Neural cell (in vitro differentiated cells): ENCODE measurements around the gene TSPEAR. TPM values are rescaled to one million over a fixed set of nuclear protein-coding genes. Genes with fewer than 3 reads are reported as not detected.
"Not testable (repeated sequence)": the region's sequence is repeated elsewhere in the genome, so short reads cannot be mapped to it uniquely, and the experiment has no call there.

ENCODE experiments used
- H2AFZ ChIP-seq: fragments of 200-600, 300-800 bp; sonication (generic), shearing (Covaris generic); 2 replicates; pipeline ENCODE4 v1.6.0; 2014; ENCODE audit warnings: low read depth, mild to moderate bottlenecking, antibody characterized with exemption, low read length, moderate library complexity
- H3F3A ChIP-seq: fragments of 200-600 bp; shearing (Covaris generic); 2 replicates; pipeline ENCODE4 v1.6.1; 2016; ENCODE audit warnings: mild to moderate bottlenecking, moderate library complexity, mixed read lengths, antibody characterized with exemption, low read length; ENCODE audit not compliant: insufficient read depth, poor library complexity, severe bottlenecking
- H3K27ac ChIP-seq: fragments of 200-600, 300-800 bp; sonication (generic), shearing (Covaris generic); 2 replicates; pipeline ENCODE4 v1.5.1; 2014; ENCODE audit warnings: mild to moderate bottlenecking, low read length, moderate library complexity
- H3K27me3 ChIP-seq: fragments of 300-800, 200-600 bp; sonication (generic), shearing (Covaris generic); 2 replicates; pipeline ENCODE4 v1.6.0; 2014; ENCODE audit warnings: mild to moderate bottlenecking, low read depth, low read length, moderate library complexity; ENCODE audit not compliant: insufficient read depth
- H3K36me3 ChIP-seq: fragments of 300-800, 200-600 bp; sonication (generic), shearing (Covaris generic); 2 replicates; pipeline ENCODE4 v1.5.1; 2014; ENCODE audit warnings: mild to moderate bottlenecking, antibody characterized with exemption, low read length, moderate library complexity; ENCODE audit not compliant: insufficient read depth
- H3K4me2 ChIP-seq: fragments of 300-800, 200-600 bp; sonication (generic), shearing (Covaris generic); 2 replicates; pipeline ENCODE4 v1.6.0; 2014; ENCODE audit warnings: mild to moderate bottlenecking, low read length
- H3K4me3 ChIP-seq: fragments of 300-800, 200-600 bp; sonication (generic), shearing (Covaris generic); 2 replicates; pipeline ENCODE4 v1.5.1; 2014; ENCODE audit warnings: mild to moderate bottlenecking, low read length, moderate library complexity
- H3K79me2 ChIP-seq: fragments of 200-600 bp; shearing (Covaris generic); replicated peaks from 2 replicates; pipeline ENCODE4 v1.6.0; 2014; ENCODE audit warnings: mild to moderate bottlenecking, low read length, moderate library complexity; ENCODE audit not compliant: insufficient read depth
- H3K9ac ChIP-seq: fragments of 300-800, 200-600 bp; sonication (generic), shearing (Covaris generic); 2 replicates; pipeline ENCODE4 v1.6.1; 2016; ENCODE audit warnings: mild to moderate bottlenecking, low read length, mixed read lengths
- H3K9me2 ChIP-seq: fragments of 200-600 bp; shearing (Covaris generic); 2 replicates; pipeline ENCODE4 v1.6.1; 2016; ENCODE audit warnings: mild to moderate bottlenecking, low read length, mixed read lengths; ENCODE audit not compliant: insufficient read depth
- H3K9me3 ChIP-seq: fragments of 200-600, 300-800 bp; sonication (generic), shearing (Covaris generic); 2 replicates; pipeline ENCODE4 v1.6.1; 2016; ENCODE audit warnings: mild to moderate bottlenecking, mixed run types, low read length, moderate library complexity, mixed read lengths
- H4K20me1 ChIP-seq: fragments of 200-600 bp; shearing (Covaris generic); 2 replicates; pipeline ENCODE4 v1.6.1; 2016; ENCODE audit warnings: mild to moderate bottlenecking, mixed run types; ENCODE audit not compliant: insufficient read depth
- EP300 ChIP-seq: fragments of 450-650 bp; conservative IDR thresholded peaks from 2 replicates; pipeline ENCODE4 v1.6.1; 2014; ENCODE audit warnings: antibody characterized with exemption, mild to moderate bottlenecking, moderate library complexity; ENCODE audit not compliant: poor library complexity, severe bottlenecking
- EZH2 ChIP-seq: fragments of 200-600, 300-800 bp; shearing (Covaris generic), sonication (generic); IDR thresholded peaks from 2 replicates; pipeline ENCODE4 v1.6.1; 2014; ENCODE audit warnings: antibody characterized with exemption, low read length, borderline replicate concordance, mild to moderate bottlenecking; ENCODE audit not compliant: insufficient read depth, poor library complexity, severe bottlenecking
- MXI1 ChIP-seq: fragments of 450-650 bp; conservative IDR thresholded peaks from 2 replicates; pipeline ENCODE4 v1.6.1; 2014; ENCODE audit warnings: antibody characterized with exemption, mild to moderate bottlenecking; ENCODE audit not compliant: poor library complexity, severe bottlenecking
- POLR2AphosphoS5 ChIP-seq: IDR thresholded peaks from 2 replicates; pipeline ENCODE4 v1.6.1; 2012
- RAD21 ChIP-seq: fragments of 450-650 bp; conservative IDR thresholded peaks from 2 replicates; pipeline ENCODE4 v1.6.1; 2014; ENCODE audit warnings: antibody characterized with exemption, mild to moderate bottlenecking, moderate library complexity
- SMC3 ChIP-seq: fragments of 450-650 bp; conservative IDR thresholded peaks from 2 replicates; pipeline ENCODE4 v1.6.1; 2014; ENCODE audit warnings: antibody characterized with exemption, mild to moderate bottlenecking, moderate library complexity; ENCODE audit not compliant: poor library complexity
- TAF1 ChIP-seq: IDR thresholded peaks from 2 replicates; pipeline ENCODE4 v1.6.1; 2012; ENCODE audit warnings: low read depth
- polyA plus RNA-seq: library from polyadenylated mRNA; depleted of rRNA; stranded (reverse); fragments of >200 nt; gene quantifications from 2 replicates; pipeline ENCODE4 v1.2.3, GENCODE V29; 2014
- TF ChIP-seq, protein P1 (sequence below): IDR thresholded peaks from 2 replicates; pipeline ENCODE4 v1.6.1; 2012; ENCODE audit warnings: borderline replicate concordance
- TF ChIP-seq, protein P2 (sequence below): fragments of 450-650 bp; IDR thresholded peaks from 2 replicates; pipeline ENCODE4 v1.5.1; 2014; ENCODE audit warnings: antibody characterized with exemption, mild to moderate bottlenecking, moderate library complexity; ENCODE audit not compliant: poor library complexity, severe bottlenecking

TSPEAR gene
- polyA plus RNA-seq, 1 donor from 2014 or later, result 0.19 TPM

DNA sequence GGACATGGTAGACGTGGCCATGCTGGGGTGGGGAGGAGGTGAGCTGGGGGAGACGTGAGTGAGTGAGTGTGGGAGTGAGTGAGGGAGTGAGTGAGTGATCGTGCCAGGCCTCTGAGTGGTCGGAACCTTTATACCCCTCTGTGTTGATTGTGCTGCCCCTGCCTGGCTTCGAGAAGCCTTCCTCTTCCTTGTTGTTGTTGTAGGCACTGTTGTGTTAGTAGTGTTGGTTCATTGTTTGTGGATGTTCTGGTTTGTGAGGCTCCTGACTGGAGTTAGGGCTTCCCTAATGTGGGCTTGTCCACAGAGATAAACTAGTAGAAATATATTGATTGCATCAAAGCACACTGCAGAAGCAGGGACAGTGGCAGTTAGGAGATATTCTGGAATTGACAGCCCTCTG is 152.7 kb downstream of the TSPEAR start, which contains the start of gene KRTAP10-3:
TSS of gene KRTAP10-3 (minus strand) at position 101 of the 400 bp plus-strand sequence. CDS start at position 21, 80 bp downstream.
- Histone ChIP-seq H3K27ac (no peak within 1 kb of the TSS), H3K9ac (no peak within 1 kb of the TSS), H3K27me3 (no peaks in the 10 kb centered on the region), H3F3A (no peaks in the 10 kb centered on the region), H3K36me3 (no peaks in the 10 kb centered on the region), H2AFZ (no peak within 1 kb of the TSS), H3K4me3 (no peak within 1 kb of the TSS), H3K9me2 (no peaks in the 10 kb centered on the region), H3K9me3 (no peaks in the 10 kb centered on the region), H4K20me1 (no peaks in the 10 kb centered on the region), H3K79me2 (no peaks in the 10 kb centered on the region), H3K4me2 (no peak within 1 kb of the TSS)
- no peak for TF ChIP-seq TAF1
- TF ChIP-seq, protein P1, sequence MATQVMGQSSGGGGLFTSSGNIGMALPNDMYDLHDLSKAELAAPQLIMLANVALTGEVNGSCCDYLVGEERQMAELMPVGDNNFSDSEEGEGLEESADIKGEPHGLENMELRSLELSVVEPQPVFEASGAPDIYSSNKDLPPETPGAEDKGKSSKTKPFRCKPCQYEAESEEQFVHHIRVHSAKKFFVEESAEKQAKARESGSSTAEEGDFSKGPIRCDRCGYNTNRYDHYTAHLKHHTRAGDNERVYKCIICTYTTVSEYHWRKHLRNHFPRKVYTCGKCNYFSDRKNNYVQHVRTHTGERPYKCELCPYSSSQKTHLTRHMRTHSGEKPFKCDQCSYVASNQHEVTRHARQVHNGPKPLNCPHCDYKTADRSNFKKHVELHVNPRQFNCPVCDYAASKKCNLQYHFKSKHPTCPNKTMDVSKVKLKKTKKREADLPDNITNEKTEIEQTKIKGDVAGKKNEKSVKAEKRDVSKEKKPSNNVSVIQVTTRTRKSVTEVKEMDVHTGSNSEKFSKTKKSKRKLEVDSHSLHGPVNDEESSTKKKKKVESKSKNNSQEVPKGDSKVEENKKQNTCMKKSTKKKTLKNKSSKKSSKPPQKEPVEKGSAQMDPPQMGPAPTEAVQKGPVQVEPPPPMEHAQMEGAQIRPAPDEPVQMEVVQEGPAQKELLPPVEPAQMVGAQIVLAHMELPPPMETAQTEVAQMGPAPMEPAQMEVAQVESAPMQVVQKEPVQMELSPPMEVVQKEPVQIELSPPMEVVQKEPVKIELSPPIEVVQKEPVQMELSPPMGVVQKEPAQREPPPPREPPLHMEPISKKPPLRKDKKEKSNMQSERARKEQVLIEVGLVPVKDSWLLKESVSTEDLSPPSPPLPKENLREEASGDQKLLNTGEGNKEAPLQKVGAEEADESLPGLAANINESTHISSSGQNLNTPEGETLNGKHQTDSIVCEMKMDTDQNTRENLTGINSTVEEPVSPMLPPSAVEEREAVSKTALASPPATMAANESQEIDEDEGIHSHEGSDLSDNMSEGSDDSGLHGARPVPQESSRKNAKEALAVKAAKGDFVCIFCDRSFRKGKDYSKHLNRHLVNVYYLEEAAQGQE, result no peak
- no peak for TF ChIP-seq POLR2AphosphoS5
- TF ChIP-seq RAD21, result no peak
- no peak for TF ChIP-seq EP300
- TF ChIP-seq, protein P2, sequence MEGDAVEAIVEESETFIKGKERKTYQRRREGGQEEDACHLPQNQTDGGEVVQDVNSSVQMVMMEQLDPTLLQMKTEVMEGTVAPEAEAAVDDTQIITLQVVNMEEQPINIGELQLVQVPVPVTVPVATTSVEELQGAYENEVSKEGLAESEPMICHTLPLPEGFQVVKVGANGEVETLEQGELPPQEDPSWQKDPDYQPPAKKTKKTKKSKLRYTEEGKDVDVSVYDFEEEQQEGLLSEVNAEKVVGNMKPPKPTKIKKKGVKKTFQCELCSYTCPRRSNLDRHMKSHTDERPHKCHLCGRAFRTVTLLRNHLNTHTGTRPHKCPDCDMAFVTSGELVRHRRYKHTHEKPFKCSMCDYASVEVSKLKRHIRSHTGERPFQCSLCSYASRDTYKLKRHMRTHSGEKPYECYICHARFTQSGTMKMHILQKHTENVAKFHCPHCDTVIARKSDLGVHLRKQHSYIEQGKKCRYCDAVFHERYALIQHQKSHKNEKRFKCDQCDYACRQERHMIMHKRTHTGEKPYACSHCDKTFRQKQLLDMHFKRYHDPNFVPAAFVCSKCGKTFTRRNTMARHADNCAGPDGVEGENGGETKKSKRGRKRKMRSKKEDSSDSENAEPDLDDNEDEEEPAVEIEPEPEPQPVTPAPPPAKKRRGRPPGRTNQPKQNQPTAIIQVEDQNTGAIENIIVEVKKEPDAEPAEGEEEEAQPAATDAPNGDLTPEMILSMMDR, result no peak
- TF ChIP-seq SMC3, result no peak
- no peak for TF ChIP-seq MXI1
- no peak for TF ChIP-seq EZH2

DNA sequence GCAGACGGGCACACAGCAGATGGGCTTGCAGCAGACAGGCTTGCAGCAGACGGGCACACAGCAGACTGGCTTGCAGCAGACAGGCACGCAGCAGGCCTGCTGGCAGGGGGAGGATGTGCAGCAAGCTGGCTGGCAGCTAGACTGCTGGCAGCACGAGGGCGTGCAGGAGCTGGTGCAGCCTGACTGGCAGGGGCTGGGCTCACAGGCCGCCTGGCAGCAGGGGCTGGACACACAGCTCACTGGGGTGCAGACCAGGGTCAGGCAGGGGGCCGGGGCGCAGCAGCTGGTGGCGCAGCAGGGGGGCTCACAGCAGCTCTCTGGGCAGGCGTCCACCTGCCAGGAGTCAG is 153.1 kb downstream of the TSPEAR start:
- not testable (repeated sequence) for H3K79me2 ChIP-seq, H3F3A ChIP-seq, H3K4me3 ChIP-seq, H4K20me1 ChIP-seq, H3K9ac ChIP-seq, H3K36me3 ChIP-seq, H2AFZ ChIP-seq, H3K9me3 ChIP-seq, H3K4me2 ChIP-seq, H3K27ac ChIP-seq, H3K9me2 ChIP-seq, H3K27me3 ChIP-seq
